ENCODE results near the gene ZFHX3. TPM values are rescaled to one million over a fixed set of nuclear protein-coding genes. Genes with fewer than 3 reads are reported as not detected.

The ZFHX3 gene
- total RNA-seq, 1 experiment from 2014 or later, result 1.5 TPM

- no peak overlapping the region for H4K5ac ChIP-seq (ENCODE audit: insufficient read length, low read depth, low read length)
Observed at GRCh38 chr16:72958522-72959076, 89.3 kb downstream of the ZFHX3 start.

More at GRCh38 chr16:72958522-72959076, 89.3 kb downstream of the ZFHX3 start:
- no peak overlapping the region for H2AK5ac ChIP-seq (ENCODE audit: insufficient read length, low read length)
- no peak for DNase-seq
- no peak overlapping the region for H3K23ac ChIP-seq (ENCODE audit: insufficient read length, low read depth, low read length)
- no peaks in the 10 kb centered on the region for H3K79me2 ChIP-seq (ENCODE audit: insufficient read depth, low read length)
- Mint-ChIP-seq H3K27ac (no peak overlapping the region), H3K27me3 (ENCODE audit: low read depth) (peaks cover 18% of the 10 kb centered on the region), H3K4me3 (no peak overlapping the region), H3K36me3 (ENCODE audit: insufficient read depth in 1 of 3, low read depth in 3 of 3) (no peaks in the 10 kb centered on the region; a peak in 1 of 7 replicates), H3K9me3 (no peaks in the 10 kb centered on the region), H3K4me1 (peaks cover 5 to 9% of the 10 kb centered on the region in 2 experiments; a peak in 2 of 4 replicates)
- H2BK15ac ChIP-seq (ENCODE audit: low read depth, low read length), result no peak overlapping the region
- H2BK120ac ChIP-seq (ENCODE audit: low read depth, low read length, poor library complexity, severe bottlenecking), result no peak overlapping the region
- H4K91ac ChIP-seq (ENCODE audit: insufficient read length, low read depth, low read length), result no peak overlapping the region
- H4K8ac ChIP-seq (replicated peaks; ENCODE audit: insufficient read length, low read depth, low read length), result no peak overlapping the region
- H3K27me3 ChIP-seq (ENCODE audit: insufficient read depth, low read length), result no peaks in the 10 kb centered on the region; the same call in 1 of the 2 replicates
- H2BK5ac ChIP-seq (ENCODE audit: insufficient read length, low read length), result no peak overlapping the region
- H3K79me1 ChIP-seq (ENCODE audit: insufficient read depth, low read depth, low read length, poor library complexity, severe bottlenecking), result no peaks in the 10 kb centered on the region
- no peak overlapping the region for H2BK20ac ChIP-seq (ENCODE audit: low read depth, low read length, poor library complexity, severe bottlenecking)
- no peak overlapping the region for H3K9ac ChIP-seq (ENCODE audit: extremely low read depth, insufficient read length, low read length)
- no peaks in the 10 kb centered on the region for H3K23me2 ChIP-seq (ENCODE audit: insufficient read length, low read depth, low read length, poor library complexity, severe bottlenecking)
- H3K4me1 ChIP-seq (ENCODE audit: insufficient read depth, low read length), result no peaks in the 10 kb centered on the region
- no CpG with 5 or more reads among the region's 18 CpGs for WGBS (ENCODE audit: extremely low coverage, insufficient read length, low lambda C conversion rate)
- no peak for TF ChIP-seq CTCF (conservative IDR thresholded peaks at IDR 0.05)
- H2BK12ac ChIP-seq (ENCODE audit: insufficient read length, low read depth, low read length), result no peak overlapping the region
- no peak overlapping the region for H2AFZ ChIP-seq (ENCODE audit: low read length)
- no peak overlapping the region for H3K4ac ChIP-seq (ENCODE audit: low read depth, low read length)
- no peak overlapping the region for H3K14ac ChIP-seq (ENCODE audit: insufficient read depth, low read length)
- H3K9me3 ChIP-seq (ENCODE audit: control insufficient read depth, low read depth, low read length), result no peaks in the 10 kb centered on the region
- H3K27ac ChIP-seq (ENCODE audit: insufficient read length, low read depth, low read length), result no peak overlapping the region
- no peak overlapping the region for H3K4me2 ChIP-seq (ENCODE audit: insufficient read depth, insufficient read length, low read length)
- H3K18ac ChIP-seq (ENCODE audit: insufficient read length, low read depth, low read length), result no peak overlapping the region
- no peak overlapping the region for H3K56ac ChIP-seq (ENCODE audit: insufficient read length, low read depth, low read length)
- H4K20me1 ChIP-seq (ENCODE audit: control insufficient read depth, insufficient read depth, insufficient read length), result no peaks in the 10 kb centered on the region
- no peak overlapping the region for H3T11ph ChIP-seq (ENCODE audit: low read length)

Data from H9 (cell line).